K562 (cell line): ENCODE results near the gene ERCC1. TPM values are rescaled to one million over a fixed set of nuclear protein-coding genes. Genes with fewer than 3 reads are reported as not detected.

Experiments
- ARHGAP35 ChIP-seq: fragments of 450-650 bp; IDR thresholded peaks from 2 replicates; pipeline ENCODE4 v1.6.1; 2018; ENCODE audit not compliant: partially characterized antibody
- BMI1 ChIP-seq: fragments of 150-350 bp; IDR thresholded peaks from 2 replicates; pipeline ENCODE4 v1.6.1; 2014; ENCODE audit warnings: low read length
- COPS2 ChIP-seq: fragments of 450-650 bp; conservative IDR thresholded peaks from 2 replicates; pipeline ENCODE4 v1.6.1; 2016; ENCODE audit warnings: mild to moderate bottlenecking, moderate library complexity
- GABPA ChIP-seq: fragments of 200-800 bp; sonication (Bioruptor generic); conservative IDR thresholded peaks from 2 replicates; pipeline ENCODE4 v1.6.1; 2016; ENCODE audit warnings: low read depth, missing genetic modification characterization, missing compliant biosample characterization
- HMGN3 ChIP-seq: IDR thresholded peaks from 2 replicates; pipeline ENCODE4 v1.6.1; 2011; ENCODE audit warnings: borderline replicate concordance, low read depth, mild to moderate bottlenecking, mixed read lengths, low read length; ENCODE audit not compliant: insufficient read length; ENCODE audit errors: extremely low read depth
- ILF3 ChIP-seq: fragments of 450-650 bp; IDR thresholded peaks from 2 replicates; pipeline ENCODE4 v1.6.1; 2018; ENCODE audit warnings: antibody characterized with exemption, mild to moderate bottlenecking, moderate library complexity, borderline replicate concordance
- MAZ ChIP-seq, 2 experiments: fragments of 450-650 bp in 1 of 2; sonication (generic) in 1 of 2; formaldehyde crosslinking; IDR thresholded peaks in 1 of 2; conservative IDR thresholded peaks in 1 of 2; 2 replicates each; pipeline versions ENCODE4 v1.4.0 to v1.5.0; 2020; ENCODE audit warnings: mild to moderate bottlenecking in 1 of 2, missing genetic modification reagents in 1 of 2
- MYC ChIP-seq, 2 experiments: fragments of 250-450 bp in 1 of 2; sonication (Bioruptor Pico) in 1 of 2; IDR thresholded peaks; 2 replicates each; pipeline versions ENCODE4 v1.5.1 to v1.6.1; 2012 to 2021; ENCODE audit warnings: low read depth in 2 of 2, borderline replicate concordance in 1 of 2, improper control_type of control experiment in 1 of 2, low read length in 1 of 2, mild to moderate bottlenecking in 1 of 2, moderate library complexity in 1 of 2
- PHF8 ChIP-seq: fragments of 200-600 bp; sonication (generic); IDR thresholded peaks from 2 replicates; pipeline ENCODE4 v1.6.1; 2012; ENCODE audit warnings: mixed run types, mild to moderate bottlenecking, inconsistent platforms, low read length, moderate library complexity, borderline replicate concordance
- SREBF2 ChIP-seq: sonication (generic); formaldehyde crosslinking; IDR thresholded peaks from 2 replicates; pipeline ENCODE4 v1.4.0; 2020; ENCODE audit warnings: mild to moderate bottlenecking, missing genetic modification reagents
- SRSF1 ChIP-seq: fragments of 200-400 bp; formaldehyde crosslinking; IDR thresholded peaks from 2 replicates; pipeline ENCODE4 v1.6.1; 2017; ENCODE audit warnings: mild to moderate bottlenecking, low read depth, low read length, moderate library complexity
- STAT6 ChIP-seq: sonication (generic); formaldehyde crosslinking; IDR thresholded peaks from 2 replicates; pipeline ENCODE4 v1.8.1; 2023; ENCODE audit warnings: mild to moderate bottlenecking, missing genetic modification reagents
- TCF7 ChIP-seq: sonication (generic); IDR thresholded peaks from 2 replicates; pipeline ENCODE4 v1.6.1; 2016; ENCODE audit warnings: antibody characterized with exemption, borderline replicate concordance
- ZBTB11 ChIP-seq, 3 experiments: fragments of 200-800 bp in 1 of 3; fragments of 250-450 bp in 1 of 3; fragments of 450-650 bp in 1 of 3; sonication (Bioruptor Pico) in 1 of 3; sonication (Bioruptor generic) in 1 of 3; formaldehyde crosslinking in 1 of 3; IDR thresholded peaks; 2 replicates each; pipeline versions ENCODE4 v1.6.1 to v1.8.0; 2016 to 2022; ENCODE audit warnings: mild to moderate bottlenecking in 2 of 3, missing genetic modification characterization in 2 of 3, missing compliant biosample characterization in 1 of 3, moderate library complexity in 1 of 3
- polyA plus RNA-seq, 8 experiments: library from polyadenylated mRNA; depleted of rRNA in 4 of 8; stranded (reverse) in 5 of 8; unstranded in 3 of 8; fragments of >200 nt; fragmentation: Nextera tagmentation in 2 of 8; fragmentation: Illumina TruSeq in 1 of 8; extraction: Ambion mirVana in 2 of 8; extraction: Trizol in 1 of 8; gene quantifications; 2 replicates each; pipeline versions ENCODE4 v1.2.1 to v1.2.3, GENCODE V29; 2011 to 2014; ENCODE audit warnings: inconsistent platforms in 1 of 8, missing spikeins in 1 of 8
- total RNA-seq, 7 experiments: library from RNA; depleted of rRNA in 6 of 7; stranded (reverse); fragments of >200 nt in 6 of 7; fragmentation: Illumina TruSeq in 2 of 7; extraction: Trizol in 2 of 7; gene quantifications; 2 replicates each; pipeline versions ENCODE4 v1.2.1 to v1.2.3, GENCODE V29; 2011 to 2021; ENCODE audit warnings: low replicate concordance in 1 of 7

The ERCC1 gene
- total and polyA plus RNA-seq, 9 of the 15 experiments (the other 6 are each of a cell fraction or from before 2014, with no cell fraction given), result 9.3 to 92.6 (median 60.0) TPM

- TF ChIP-seq ZBTB11 (CRISPR knock-in tag; IDR thresholded peaks at IDR 0.05) (no peak), PHF8 (no peak), GABPA (no peak), TCF7 (no peak), COPS2 (no peak), MAZ (CRISPR knock-in tag; conservative IDR thresholded peaks at IDR 0.05 in 1 of 2, IDR thresholded peaks at IDR 0.05 in 1 of 2) (peak in 1 of 2 experiments; percentile 73; a peak in 2 of 4 replicates), ARHGAP35 (no peak), SRSF1 (no peak), BMI1 (no peak), SREBF2 (CRISPR knock-in tag) (no peak), HMGN3 (no peak), ILF3 (no peak), MYC (IDR thresholded peaks at IDR 0.05; ENCODE audit: low read depth, low read length) (peak; percentile 41; the same call in 1 of the 2 replicates), MYC (CRISPR knock-in tag; IDR thresholded peaks at IDR 0.05; ENCODE audit: borderline replicate concordance, low read depth) (no peak), STAT6 (CRISPR knock-in tag) (no peak)
These were observed 19.7 kb downstream of the ERCC1 start (continued) for GRCh38 chr19:45403781-45404556.
